Measurements from ENCODE around the gene UCMA. TPM values are rescaled to one million over a fixed set of nuclear protein-coding genes. Genes with fewer than 3 reads are reported as not detected.

The UCMA gene, protein sequence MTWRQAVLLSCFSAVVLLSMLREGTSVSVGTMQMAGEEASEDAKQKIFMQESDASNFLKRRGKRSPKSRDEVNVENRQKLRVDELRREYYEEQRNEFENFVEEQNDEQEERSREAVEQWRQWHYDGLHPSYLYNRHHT
- total RNA-seq (2012; rRNA removed) (not detected in 2 replicates), polyA plus RNA-seq (2012; rRNA removed) (not detected in 2 replicates), Bru-seq, nascent RNA (not detected), BruChase-seq, experiment 1, labeled RNA remaining after a 6-hour chase (not detected), BruChase-seq, experiment 2, labeled RNA remaining after a 2-hour chase (not detected)
- polyA plus RNA-seq (2012; cell fraction: cytosol; rRNA removed) = not detected in 2 replicates
- not detected in 2 replicates for polyA plus RNA-seq (2012; cell fraction: nucleus; rRNA removed; ENCODE audit: low replicate concordance)
- long read RNA-seq = 0 reads

DNA sequence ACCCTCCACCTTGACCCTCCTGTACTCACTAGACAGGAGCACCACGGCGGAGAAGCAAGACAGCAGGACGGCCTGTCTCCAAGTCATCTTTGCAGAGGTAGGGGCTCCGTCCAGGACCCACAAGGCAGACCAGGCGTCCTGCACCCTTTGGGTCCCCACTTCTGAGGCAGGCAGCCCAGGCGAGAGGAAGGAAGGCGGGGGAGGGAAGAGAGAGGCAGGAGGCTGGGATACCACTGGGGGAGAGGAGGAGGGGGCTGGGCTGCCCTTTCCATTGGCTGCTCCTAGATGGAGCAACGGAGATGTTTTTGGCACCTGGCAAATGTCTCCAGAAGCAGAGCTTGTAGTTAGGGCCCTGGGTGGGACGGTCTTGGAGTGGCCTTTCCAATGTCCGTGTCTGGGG, at the start of gene UCMA:
Gene UCMA, minus strand, starts transcription at position 203 of the 400 bp plus-strand sequence. Its CDS starts 116 bp downstream, at position 87.
- H2BK20ac ChIP-seq (ENCODE audit: low read depth, low read length) = no peak within 1 kb of the TSS
- H2AK9ac ChIP-seq (replicated peaks; ENCODE audit: low read depth, low read length, poor library complexity) = no peak within 1 kb of the TSS
- no TSS peak for BruUV-seq (replicated peaks)
- H3K79me1 ChIP-seq (ENCODE audit: low read depth in 1 of 2, low read length in 2 of 2) = no peaks in the 10 kb centered on the region
- in situ Hi-C loops (cut with MboI; ENCODE audit: low sequenced_read_pairs) (no loop called here), dilution Hi-C loops (cut with HindIII; ENCODE audit: low sequenced_read_pairs, unreplicated experiment) (no loop called here), intact Hi-C loops (cut with micrococcal nuclease) (no loop called here)
- no peak within 1 kb of the TSS for H3K4me2 ChIP-seq (ENCODE audit: low read depth, low read length)
- H3K14ac ChIP-seq (replicated peaks; ENCODE audit: low read depth, low read length) = no peak within 1 kb of the TSS
- no peaks in the 10 kb centered on the region for H4K20me1 ChIP-seq (ENCODE audit: insufficient read depth, low read length)
- H2BK5ac ChIP-seq (ENCODE audit: low read depth, low read length, poor library complexity, severe bottlenecking) = no peak within 1 kb of the TSS
- H4K8ac ChIP-seq (ENCODE audit: low read depth in 2 of 2, low read length in 2 of 2) = no peak within 1 kb of the TSS
- no peaks in the 10 kb centered on the region for H3K9me1 ChIP-seq (ENCODE audit: insufficient read depth, low read length)
- ChIA-PET CTCF (no interaction called here), POLR2A (ENCODE audit: unreplicated experiment) (no interaction called here)
- no CpG with 5 or more reads among the region's 10 CpGs for WGBS, 2 experiments (ENCODE audit: extremely low coverage in 2 of 2, insufficient read length in 1 of 2)
- ATAC-seq (ENCODE audit: low read depth) (no peak), DNase-seq (no peak)
- no peak within 1 kb of the TSS for H3K27ac ChIP-seq (ENCODE audit: insufficient read depth, low read length)
- H4K91ac ChIP-seq (ENCODE audit: insufficient read depth, low read depth, low read length) = no peak within 1 kb of the TSS
- no peak within 1 kb of the TSS for H4K5ac ChIP-seq (ENCODE audit: low read depth, low read length)
- H2BK15ac ChIP-seq (ENCODE audit: low read depth, low read length) = no peak within 1 kb of the TSS
- H3K4me3 ChIP-seq (ENCODE audit: insufficient read depth, low read depth, low read length) = no peak within 1 kb of the TSS
- no peak within 1 kb of the TSS for H3K56ac ChIP-seq (ENCODE audit: extremely low read depth, insufficient read depth, low read length)
- no peak within 1 kb of the TSS for H2AK5ac ChIP-seq (ENCODE audit: low read depth, low read length)
- no peak for TF ChIP-seq POLR2A (IDR thresholded peaks at IDR 0.05; ENCODE audit: low read depth, low read length)
- TF ChIP-seq, protein P1, sequence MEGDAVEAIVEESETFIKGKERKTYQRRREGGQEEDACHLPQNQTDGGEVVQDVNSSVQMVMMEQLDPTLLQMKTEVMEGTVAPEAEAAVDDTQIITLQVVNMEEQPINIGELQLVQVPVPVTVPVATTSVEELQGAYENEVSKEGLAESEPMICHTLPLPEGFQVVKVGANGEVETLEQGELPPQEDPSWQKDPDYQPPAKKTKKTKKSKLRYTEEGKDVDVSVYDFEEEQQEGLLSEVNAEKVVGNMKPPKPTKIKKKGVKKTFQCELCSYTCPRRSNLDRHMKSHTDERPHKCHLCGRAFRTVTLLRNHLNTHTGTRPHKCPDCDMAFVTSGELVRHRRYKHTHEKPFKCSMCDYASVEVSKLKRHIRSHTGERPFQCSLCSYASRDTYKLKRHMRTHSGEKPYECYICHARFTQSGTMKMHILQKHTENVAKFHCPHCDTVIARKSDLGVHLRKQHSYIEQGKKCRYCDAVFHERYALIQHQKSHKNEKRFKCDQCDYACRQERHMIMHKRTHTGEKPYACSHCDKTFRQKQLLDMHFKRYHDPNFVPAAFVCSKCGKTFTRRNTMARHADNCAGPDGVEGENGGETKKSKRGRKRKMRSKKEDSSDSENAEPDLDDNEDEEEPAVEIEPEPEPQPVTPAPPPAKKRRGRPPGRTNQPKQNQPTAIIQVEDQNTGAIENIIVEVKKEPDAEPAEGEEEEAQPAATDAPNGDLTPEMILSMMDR (conservative IDR thresholded peaks at IDR 0.05; ENCODE audit: low read depth, low read length) = no peak
- no peak for TF ChIP-seq MAZ (IDR thresholded peaks at IDR 0.05; ENCODE audit: borderline replicate concordance, low read depth, low read length)
- no peak for TF ChIP-seq SMC3 (IDR thresholded peaks at IDR 0.05; ENCODE audit: low read depth, low read length)
- TF ChIP-seq FOS (IDR thresholded peaks at IDR 0.05; ENCODE audit: low read depth, low read length) = no peak
- TF ChIP-seq, protein P2, sequence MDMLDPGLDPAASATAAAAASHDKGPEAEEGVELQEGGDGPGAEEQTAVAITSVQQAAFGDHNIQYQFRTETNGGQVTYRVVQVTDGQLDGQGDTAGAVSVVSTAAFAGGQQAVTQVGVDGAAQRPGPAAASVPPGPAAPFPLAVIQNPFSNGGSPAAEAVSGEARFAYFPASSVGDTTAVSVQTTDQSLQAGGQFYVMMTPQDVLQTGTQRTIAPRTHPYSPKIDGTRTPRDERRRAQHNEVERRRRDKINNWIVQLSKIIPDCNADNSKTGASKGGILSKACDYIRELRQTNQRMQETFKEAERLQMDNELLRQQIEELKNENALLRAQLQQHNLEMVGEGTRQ (IDR thresholded peaks at IDR 0.05; ENCODE audit: low read depth, low read length) = no peak
- no peak for TF ChIP-seq MXI1 (IDR thresholded peaks at IDR 0.05; ENCODE audit: borderline replicate concordance, low read depth, low read length)
- TF ChIP-seq BHLHE40 (IDR thresholded peaks at IDR 0.05; ENCODE audit: low read depth, low read length) = no peak
- TF ChIP-seq, protein P3, sequence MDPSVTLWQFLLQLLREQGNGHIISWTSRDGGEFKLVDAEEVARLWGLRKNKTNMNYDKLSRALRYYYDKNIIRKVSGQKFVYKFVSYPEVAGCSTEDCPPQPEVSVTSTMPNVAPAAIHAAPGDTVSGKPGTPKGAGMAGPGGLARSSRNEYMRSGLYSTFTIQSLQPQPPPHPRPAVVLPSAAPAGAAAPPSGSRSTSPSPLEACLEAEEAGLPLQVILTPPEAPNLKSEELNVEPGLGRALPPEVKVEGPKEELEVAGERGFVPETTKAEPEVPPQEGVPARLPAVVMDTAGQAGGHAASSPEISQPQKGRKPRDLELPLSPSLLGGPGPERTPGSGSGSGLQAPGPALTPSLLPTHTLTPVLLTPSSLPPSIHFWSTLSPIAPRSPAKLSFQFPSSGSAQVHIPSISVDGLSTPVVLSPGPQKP (IDR thresholded peaks at IDR 0.05; ENCODE audit: borderline replicate concordance, low read depth, low read length) = no peak
- no peak for TF ChIP-seq NFE2L2 (IDR thresholded peaks at IDR 0.05; ENCODE audit: low read depth, low read length)
- no peak for TF ChIP-seq RFX5 (IDR thresholded peaks at IDR 0.05; ENCODE audit: low read depth, low read length)
- TF ChIP-seq RAD21 (IDR thresholded peaks at IDR 0.05; ENCODE audit: low read length) = no peak
- TF ChIP-seq CEBPB (IDR thresholded peaks at IDR 0.05; ENCODE audit: low read depth, low read length) = no peak
- TF ChIP-seq CHD1 (IDR thresholded peaks at IDR 0.05; ENCODE audit: low read depth, low read length) = no peak
- no peak for TF ChIP-seq RCOR1 (IDR thresholded peaks at IDR 0.05; ENCODE audit: insufficient replicate concordance, low read length)
- no peak within 1 kb of the TSS for H3K4ac ChIP-seq (ENCODE audit: low read depth, low read length)
- H3K36me3 ChIP-seq (ENCODE audit: control insufficient read depth, insufficient read depth, low read length) = no peaks in the 10 kb centered on the region
- H2AFZ ChIP-seq (replicated peaks; ENCODE audit: low read length, poor library complexity) = no peak within 1 kb of the TSS
- H2BK120ac ChIP-seq (ENCODE audit: low read depth, low read length) = no peak within 1 kb of the TSS
- no peak within 1 kb of the TSS for H3K18ac ChIP-seq (ENCODE audit: low read depth, low read length)
- no peak within 1 kb of the TSS for H3K23ac ChIP-seq (ENCODE audit: low read depth, low read length)
- no peaks in the 10 kb centered on the region for H3K4me1 ChIP-seq (ENCODE audit: control insufficient read depth, insufficient read depth, low read length)
- H3K9me3 ChIP-seq (ENCODE audit: control insufficient read depth, insufficient read depth, low read length) = no peaks in the 10 kb centered on the region
- H3K9ac ChIP-seq (ENCODE audit: low read depth, low read length) = no peak within 1 kb of the TSS
- H3K27me3 ChIP-seq (ENCODE audit: control insufficient read depth, insufficient read depth, low read length) = peaks cover 31% of the 10 kb centered on the region; the same call in 1 of the 2 replicates
